ENCODE results near the gene ZNF281.

The ZNF281 gene

GRCh38 chr1:200384818-200385390 lies 24.9 kb downstream of the ZNF281 start:
- DNase-seq, result no peak

DNA sequence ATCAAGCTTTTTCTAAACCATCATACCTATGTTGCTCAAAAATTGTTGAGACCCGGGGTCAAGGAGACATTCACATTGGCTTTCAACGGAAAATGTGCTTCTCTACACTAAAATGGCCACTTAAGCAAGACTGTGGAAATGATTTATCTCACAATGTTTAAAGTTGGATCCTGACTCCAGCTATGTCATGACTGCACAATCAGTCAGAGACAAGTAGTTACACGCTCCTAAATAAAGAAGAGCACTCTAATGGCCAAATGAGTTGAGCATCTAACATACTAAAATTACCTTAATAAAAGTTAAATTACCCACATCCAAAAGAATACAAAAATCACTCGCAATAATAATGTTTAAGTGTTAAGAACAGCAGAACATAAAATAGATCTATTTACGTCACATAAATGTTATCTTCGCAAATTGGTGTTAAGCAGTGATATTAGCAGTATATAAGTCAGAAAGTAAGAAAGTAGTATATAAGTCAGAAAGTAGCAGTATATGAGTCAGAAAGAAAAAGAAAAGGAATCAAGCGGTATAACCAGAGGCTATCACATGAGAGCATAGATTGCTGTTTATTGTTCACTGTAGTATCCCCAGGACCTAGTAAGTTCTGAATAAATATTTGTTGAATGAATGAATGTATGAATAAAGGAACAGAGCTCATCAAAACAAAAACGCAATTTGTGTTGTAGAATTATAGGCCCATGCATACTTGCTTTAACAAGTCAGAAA lies 28.4 kb downstream of the ZNF281 start:
- DNase-seq, result no peak

DNA sequence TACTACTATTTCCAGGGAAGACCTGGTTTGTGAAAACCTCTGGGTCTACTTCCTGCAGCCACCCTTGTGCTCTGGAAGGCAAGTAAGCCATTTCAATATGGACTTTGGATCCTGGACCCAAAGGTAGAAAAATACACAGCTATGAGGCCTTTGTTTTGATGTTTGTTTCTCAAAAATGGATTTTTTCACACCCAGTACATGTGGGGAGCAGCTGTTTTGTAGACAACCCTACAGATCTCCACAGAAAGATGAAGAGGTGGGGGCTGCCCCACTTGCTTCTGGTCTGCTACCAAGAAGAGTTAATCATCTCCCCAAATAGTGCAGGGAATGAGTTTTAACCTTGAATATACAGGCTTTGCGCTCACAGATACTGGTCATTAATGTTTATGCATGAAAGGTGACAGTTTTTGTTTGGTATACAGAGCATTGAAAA lies 29.2 kb downstream of the ZNF281 start:
- DNase-seq, result no peak

DNA sequence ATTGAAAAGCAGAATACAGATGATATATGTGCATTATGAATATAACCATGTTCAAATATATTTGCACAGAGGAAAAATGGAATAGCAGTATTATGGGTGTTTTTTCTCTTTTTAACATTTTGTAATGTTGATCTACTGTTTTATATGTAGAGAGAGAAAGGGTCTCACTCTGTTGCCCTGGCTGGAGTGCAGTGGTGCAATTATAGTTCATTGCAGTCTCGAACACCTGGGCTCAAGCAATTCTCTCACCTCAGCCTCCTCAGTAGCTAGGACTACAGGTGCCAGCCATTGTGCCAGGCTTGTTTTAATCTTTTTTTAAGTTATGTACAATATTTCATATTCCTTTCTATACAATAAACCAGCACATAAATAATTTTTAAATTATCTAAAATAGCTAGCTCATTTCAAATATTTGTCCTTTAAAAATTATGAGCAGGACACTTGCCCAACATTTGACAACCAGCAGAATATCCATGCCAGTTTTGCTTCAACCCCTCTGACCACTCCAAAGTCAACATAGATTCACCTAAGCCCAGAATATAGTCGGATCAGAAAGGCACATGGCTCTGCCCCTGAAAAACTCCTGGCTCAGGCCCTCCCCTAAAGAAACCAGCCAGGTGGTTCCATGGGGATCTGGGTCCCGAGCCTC lies 29.8 kb downstream of the ZNF281 start:
- DNase-seq, result no peak

GRCh38 chr1:200379432-200379757 lies 30.4 kb downstream of the ZNF281 start:
- no peak for DNase-seq

- DNase-seq, result no peak
Observed at GRCh38 chr1:200378096-200378495, 31.7 kb downstream of the ZNF281 start.

DNA sequence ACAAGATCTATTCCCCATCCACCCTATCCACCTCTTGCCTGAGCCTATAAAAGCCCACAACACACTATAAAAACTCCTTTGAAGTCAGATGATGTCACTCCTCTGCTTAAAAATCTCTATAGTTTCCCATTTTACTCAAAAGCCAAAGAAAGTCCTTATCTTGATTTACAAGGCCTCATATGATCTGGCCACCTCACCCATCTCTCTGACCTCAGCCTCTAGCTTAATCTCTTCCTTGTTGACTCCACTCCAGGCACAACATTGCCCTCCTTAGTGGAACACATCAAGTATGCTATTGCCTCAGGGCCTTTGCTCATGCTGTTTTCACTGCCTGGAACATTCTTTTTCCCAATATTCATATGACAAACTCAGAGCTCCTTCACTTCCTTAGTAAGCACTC lies 33.3 kb downstream of the ZNF281 start:
- no peak for DNase-seq

DNA sequence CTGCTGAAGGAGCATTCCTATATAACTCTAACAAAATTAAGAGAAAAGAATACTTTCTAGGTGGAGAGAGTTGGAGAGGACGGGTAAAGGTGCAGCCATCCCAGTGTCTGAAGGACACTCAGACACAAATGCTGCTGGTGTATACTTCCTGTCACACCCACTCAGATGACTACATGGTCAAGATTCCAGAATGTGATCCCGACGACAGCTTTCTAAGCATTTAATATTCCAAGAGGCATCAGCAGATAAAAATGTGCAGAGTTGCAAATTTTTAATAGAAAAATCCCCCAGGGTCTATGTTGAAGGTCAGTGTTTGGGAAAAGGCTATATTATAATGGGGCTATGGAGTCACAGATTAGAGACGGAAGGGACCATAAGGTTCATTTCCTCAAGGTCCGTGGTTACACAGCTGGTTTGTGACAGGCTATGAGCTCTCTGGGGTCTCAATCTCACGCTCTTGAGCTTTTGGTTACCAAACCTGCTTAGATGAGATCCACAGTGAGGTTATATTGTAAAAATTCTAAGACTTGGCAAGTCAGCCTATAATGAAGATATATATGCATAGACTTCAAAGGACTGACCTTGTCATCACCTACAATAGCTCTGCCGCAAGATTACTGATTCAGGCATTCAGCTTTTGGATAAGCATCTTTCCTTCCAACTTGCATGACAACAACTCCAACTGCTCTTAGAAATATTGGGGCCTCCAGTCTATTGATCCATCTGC lies 35.1 kb downstream of the ZNF281 start:
- DNase-seq, result no peak

DNA sequence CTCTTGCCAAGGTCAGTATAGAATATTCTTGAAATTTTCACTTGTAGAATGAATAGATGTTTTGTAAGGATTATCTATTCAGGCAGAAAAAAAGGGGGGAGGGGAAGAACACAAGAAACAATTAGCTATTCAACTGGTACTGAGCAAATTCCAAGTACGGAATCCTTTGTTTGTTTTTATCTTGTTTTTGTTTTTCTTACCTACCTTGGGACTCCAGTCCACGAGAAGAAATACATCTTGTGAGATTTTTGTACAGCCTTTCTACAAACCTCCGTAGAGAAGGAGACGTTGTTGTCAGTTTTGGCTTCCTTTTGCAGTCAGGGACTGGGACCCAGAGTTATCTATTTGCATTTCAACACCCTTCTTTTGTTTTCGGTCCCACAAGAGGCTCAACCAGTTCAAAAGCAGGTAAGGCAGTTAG lies 36.0 kb downstream of the ZNF281 start:
- DNase-seq, result no peak

DNA sequence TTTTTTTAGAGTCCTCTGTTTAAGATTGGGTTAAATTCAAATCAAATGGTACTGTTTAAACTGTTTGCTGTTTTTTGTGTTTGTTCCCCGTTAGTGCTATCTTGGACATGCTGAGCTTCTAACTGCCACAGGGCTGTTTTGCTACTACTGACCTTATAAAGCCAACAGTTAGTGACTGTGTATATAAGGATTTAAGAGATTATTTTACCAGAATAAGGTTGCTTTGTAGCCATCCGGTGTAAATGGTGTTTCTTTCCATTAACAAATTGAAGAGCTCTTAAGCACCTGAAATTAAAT lies 37.0 kb downstream of the ZNF281 start:
- DNase-seq, result no peak

DNA sequence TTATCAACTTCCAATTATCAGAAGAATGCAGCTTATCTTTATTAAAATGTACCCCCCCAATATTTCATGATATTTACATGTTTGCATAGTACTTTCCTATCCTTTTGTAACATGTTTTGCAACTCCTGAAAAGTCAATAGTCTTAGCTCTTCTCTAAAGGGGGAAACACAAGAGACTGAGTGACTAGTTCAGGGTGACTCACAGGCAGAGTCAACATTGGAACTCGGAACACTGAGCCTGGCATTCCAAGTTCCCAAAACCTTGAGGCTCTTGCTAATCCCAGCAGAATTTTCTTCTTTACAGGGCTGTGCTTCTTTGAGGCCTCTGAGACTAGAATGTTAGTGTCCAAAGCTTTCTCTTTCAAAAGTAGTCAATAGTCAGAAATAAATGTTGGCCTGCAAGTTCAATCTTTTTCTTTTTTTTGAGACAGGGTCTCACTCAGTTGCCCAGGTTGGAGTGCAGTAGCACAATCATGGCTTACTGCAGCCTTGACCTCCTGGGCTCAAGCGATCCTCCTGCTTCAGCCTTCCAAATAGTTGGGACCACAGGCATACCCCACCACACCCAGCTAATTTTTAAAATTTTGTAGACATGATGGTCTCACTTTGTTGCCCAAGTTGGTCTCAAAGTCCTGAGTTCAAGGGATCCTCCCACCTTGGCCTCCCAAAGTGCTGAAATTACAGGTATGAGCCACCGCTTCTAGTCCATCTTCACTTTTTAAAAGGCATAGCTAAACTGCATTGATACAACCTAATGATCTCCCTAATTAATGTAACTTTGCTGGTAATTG lies 37.5 kb downstream of the ZNF281 start:
- DNase-seq, result no peak

DNA sequence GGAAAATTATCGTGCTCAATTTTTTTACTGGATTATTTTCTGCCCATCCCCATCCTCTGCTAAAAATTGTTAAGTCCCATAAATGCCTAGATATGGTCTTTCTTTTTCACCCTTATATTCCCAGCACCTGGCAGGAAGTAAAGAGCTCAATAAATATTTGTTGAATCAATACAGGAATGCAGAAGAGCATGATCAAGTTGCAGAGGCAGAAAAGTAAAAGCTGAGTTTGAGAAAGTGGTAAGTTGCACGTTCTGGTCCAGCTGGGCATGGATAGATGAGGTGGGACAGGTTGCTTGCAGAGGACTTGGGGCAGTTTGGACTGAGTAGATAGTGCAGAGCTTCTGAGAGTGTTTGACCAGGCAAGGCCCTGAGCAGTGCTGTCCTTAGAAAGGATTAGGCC lies 40.1 kb downstream of the ZNF281 start:
- no peak for DNase-seq

- DNase-seq, result no peak
Observed at GRCh38 chr1:200369131-200369530, 40.7 kb downstream of the ZNF281 start.

- no peak for DNase-seq
Observed at GRCh38 chr1:200368556-200368955, 41.3 kb downstream of the ZNF281 start.

- no peak for DNase-seq
Observed at GRCh38 chr1:200367841-200368534, 41.8 kb downstream of the ZNF281 start.

DNA sequence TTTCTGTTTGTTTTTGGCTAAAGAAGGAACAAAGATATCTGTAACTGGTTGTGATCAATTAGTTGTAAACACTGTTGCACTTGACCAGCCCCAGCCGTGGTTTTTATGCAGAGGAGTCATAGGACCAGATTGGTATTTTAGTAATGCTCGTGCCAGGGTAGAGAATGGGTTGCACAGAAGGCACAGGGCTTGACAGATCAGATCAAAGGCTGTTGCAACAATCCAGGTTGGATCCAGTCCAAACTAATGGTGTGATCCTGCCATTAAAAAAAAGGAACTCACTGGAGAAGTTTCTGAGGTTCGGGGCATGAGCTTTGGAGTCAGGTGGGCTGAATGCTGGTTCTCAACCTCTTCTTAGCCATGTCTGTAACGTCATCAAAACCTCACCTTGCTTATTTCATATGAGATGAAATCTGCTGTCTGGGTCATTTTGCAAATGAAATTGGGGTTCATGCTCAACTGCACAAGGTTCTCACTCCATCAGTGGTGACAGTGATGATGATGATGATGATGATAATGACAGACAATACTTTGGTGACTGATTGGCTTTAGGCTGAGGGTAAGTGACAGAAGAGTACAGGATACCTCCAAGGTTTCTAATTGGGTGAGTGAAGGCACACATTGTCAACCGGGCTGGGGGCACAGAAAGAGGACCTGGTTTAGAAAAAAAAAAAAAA lies 43.1 kb downstream of the ZNF281 start:
- no peak for DNase-seq

GRCh38 chr1:200365897-200366426 lies 43.9 kb downstream of the ZNF281 start:
- no peak for DNase-seq

GRCh38 chr1:200364831-200365230 lies 45.0 kb downstream of the ZNF281 start:
- DNase-seq, result no peak

DNA sequence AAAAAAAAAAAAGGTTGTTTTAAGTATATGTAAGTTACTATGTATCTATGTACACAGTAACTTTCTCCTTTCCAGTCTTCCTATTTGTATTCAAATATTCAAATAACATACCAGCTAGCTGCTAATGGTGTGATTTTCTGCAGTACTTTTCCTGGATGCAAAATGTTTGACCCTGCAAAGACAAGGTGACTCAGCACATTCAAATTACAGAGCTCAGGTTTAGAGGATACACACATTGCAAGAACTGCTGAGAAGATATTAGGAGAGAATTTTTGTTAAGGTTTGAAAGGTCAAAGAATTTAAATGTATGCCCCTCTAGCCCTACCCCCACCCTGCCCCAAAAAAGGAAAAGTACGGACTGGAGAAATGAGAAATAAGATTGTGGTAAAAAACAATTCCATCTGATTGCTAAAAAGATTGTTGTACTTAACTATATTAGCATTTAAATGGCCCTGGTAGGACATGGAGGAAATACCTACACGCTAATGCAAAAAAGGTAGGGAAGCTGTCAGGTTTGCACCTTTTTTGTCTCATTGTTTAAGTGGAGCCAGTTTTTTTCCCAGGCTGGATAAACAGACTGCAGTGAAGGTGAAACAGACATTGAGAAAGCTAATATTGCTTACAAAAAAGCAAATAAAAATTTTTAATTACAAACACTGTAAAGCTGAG lies 45.6 kb downstream of the ZNF281 start:
- no peak for DNase-seq

DNA sequence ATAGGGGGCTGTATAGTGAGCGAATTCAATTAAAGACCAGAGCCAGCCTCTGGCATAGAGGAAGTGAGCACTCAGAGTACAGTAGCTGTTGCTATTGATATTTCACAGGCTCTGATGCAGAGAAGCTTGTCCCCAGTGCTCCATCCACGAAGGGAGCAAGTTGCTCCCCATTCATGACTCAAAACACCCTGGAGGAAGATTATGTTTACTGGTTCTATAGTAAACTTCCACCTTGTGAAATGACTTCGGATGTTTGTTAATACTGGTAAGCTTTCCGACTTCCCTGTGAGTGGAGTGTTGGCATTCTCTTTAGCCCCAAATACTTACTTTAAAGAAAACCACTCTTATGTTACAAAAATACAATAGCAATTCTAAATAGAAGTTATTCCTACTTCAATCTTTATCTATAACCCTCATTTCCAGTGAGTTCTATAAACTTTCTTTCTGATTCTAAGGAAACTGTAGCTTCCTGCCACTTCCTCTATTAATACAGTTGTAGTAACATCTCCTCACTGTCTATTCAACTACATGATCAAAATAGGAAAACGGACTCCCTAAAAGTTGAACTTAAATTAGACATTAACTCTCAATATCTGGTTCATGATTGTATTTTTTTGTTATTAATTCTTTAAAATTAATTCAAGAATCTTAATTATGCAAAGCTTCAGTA lies 46.4 kb downstream of the ZNF281 start:
- DNase-seq, result no peak

GRCh38 chr1:200362421-200362820 lies 47.4 kb downstream of the ZNF281 start:
- no peak for DNase-seq
